NCI-H526 (cell line): ENCODE results near the gene SESN3.
"Not testable (repeated sequence)": the region's sequence is repeated elsewhere in the genome, so short reads cannot be mapped to it uniquely, and the experiment has no call there.

Experiments used
- DNase-seq, 2 experiments: peaks; one replicate each; lab custom pipeline; 2025; lab: John Stamatoyannopoulos, UW

The SESN3 gene, protein sequence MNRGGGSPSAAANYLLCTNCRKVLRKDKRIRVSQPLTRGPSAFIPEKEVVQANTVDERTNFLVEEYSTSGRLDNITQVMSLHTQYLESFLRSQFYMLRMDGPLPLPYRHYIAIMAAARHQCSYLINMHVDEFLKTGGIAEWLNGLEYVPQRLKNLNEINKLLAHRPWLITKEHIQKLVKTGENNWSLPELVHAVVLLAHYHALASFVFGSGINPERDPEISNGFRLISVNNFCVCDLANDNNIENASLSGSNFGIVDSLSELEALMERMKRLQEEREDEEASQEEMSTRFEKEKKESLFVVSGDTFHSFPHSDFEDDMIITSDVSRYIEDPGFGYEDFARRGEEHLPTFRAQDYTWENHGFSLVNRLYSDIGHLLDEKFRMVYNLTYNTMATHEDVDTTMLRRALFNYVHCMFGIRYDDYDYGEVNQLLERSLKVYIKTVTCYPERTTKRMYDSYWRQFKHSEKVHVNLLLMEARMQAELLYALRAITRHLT

DNA sequence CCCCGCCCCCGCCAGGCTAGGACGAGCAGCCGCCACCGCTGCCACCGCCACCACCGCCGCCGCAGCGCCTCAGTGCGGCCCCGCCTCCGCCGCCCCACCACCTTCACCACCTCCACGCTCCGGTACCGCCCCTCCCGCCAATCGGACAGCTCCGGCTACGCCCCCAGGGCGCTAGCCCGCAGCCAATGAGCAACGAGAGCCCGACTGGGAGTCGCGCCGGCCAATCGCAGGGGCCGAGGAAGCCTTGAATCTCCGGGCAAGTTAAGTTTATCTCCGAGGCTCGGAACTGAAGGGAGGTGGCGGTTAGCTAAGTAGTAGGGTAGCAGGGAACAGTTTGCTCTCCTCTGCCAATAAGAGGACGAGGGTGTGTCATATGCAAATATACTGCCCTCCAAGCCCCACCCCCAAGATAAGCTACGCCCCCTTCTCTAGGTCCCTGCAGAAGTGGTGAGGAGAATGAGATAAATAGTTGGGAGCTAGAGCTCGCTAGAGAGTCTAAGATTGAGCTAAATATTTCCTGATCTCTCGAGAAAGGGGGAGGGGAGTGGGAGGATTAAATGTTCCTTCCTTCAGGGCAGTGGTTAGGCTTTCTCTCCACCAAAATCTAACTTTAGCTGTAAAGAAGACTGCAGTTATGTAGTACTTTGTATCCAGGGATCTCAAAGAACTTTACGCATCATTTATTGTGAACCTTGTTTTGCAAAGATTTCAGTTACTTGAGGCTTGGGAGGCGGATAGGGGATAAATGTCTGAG lies at the start of gene SESN3:
SESN3 (minus strand) TSS at position 76 of the 754 bp plus-strand sequence. CDS start 342 bp downstream, outside the sequence.
- DNase-seq = peak; percentile 100

DNA sequence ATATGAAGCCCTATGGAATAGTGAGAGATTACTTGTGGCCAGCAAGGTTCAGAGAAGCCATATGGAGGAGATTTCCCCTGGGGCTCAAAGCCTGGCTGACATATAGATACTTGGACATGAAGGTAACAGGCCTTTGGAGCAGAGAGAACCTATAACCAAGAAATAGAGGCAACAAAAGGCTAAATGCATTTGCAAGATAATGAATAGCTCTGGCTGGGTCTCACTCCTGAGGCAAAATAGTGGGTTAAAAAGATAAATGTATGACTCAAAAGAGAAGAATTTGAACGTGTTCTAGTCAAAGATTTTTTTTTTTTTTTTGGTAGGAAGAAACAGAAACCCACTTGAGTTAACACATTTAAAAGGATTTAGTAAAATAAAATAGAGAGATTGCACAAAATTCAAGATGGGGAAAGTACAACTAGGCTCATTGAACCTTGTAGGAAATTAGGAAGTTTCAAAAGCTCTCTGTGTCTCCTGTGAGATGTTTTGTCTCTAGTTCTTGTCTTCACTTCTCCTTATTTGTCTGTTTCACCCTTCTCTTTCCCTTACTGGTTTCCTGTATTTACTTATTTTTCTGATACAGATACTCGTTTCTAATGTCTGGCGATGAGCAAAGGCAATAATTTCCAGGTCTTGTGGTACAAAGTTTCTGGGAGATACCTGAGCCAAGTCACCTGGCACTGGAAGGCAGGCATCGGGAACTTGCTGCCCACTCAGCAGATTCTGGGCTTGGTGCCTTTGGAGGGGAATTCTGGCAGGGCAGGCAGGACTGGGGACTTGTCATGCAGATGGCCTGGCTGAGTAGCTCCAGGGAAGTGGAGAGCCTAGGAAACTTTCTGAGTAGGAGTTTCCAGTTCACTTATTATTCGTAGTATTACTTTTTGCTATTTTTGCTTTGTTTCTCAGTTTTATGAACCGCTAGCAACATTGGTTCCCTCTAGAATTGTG lies 49.2 kb upstream of the SESN3 start:
- no peak for DNase-seq

DNA sequence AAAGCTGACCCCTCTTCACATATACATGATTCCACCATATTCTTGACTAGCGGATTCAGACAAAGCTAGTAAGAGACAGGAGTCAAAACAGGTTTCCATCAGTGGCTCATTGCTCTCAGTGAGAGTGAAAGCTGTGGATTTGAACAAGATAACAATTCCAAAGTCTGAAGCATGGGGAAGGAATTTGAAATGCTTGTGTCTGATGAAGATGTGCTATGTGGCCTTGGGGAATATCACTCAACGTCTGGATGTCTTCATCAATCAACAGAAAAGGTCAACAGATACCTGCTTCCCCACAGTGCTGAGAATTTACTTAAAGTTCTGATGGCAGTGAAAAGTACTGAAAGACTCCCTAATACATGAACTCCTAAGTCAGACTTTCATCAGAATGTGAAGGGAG lies 46.9 kb upstream of the SESN3 start:
- DNase-seq = no peak

DNA sequence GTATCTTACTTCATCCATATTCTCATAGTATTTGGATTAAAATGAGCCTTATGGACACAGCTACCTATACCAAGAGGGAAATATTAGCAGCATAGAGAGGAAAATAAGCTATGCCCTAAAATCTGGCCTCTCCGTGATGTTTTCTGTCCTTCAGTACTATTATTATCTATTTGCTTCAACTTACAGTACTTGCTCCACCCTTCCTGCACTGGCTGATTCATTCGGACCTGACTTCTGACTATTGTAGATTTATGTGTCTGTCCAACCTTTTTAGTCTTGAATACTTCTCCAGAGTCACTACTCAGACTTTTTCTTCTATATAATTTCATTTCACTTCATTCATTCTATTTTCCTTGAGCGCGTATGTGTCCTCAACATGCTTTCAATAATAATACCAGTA lies 45.1 kb upstream of the SESN3 start:
- no peak for DNase-seq

DNA sequence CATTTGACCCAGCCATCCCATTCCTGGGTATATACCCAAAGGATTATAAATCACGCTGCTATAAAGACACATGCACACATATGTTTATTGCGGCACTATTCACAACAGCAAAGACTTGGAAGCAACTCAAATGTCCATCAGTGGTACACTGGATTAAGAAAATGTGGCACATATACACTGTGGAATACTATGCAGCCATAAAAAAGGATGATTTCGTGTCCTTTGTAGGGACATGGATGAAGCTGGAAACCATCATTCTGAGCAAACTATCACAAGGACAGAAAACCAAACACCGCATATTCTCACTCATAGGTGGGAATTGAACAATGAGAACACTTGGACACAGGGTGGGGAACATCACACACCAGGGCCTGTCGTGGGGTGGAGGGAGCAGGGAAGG lies 42.6 kb upstream of the SESN3 start:
- not testable (repeated sequence) for DNase-seq

DNA sequence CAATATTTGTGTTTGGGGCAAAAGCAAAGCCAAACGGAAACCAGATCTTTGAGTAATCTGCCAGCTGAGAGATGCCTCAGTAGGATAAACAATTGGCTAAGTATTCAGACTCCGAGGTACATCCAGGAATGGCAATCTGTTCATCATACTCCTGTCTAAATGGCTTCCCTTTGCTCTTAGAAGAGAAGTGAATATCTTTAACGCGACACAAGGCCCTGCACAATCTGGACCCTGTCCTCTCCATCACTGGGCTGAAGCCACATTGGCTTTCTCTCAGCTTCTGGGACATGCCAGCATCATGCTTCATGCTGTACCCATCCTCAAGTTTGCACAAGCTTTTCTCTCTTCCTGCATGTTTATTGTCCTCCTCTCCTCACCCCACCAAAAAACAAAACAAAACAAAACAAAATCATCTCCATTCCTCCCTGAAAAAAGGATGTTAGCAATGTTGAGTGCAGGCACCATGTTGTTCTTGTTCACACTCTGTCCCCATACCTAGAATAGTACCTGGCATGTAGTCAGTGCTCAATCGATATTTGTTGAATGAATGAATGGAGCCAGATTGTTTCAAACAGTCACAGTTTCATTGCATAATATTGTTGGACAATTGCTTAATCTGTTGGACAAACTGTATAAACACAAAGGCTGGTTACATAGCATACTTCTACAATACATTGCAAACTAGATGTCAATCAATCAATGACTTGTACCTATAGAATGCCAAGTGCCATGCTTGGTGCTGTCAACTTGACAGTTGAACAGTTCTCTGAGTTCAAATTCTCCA lies 38.2 kb upstream of the SESN3 start:
- no peak for DNase-seq

DNA sequence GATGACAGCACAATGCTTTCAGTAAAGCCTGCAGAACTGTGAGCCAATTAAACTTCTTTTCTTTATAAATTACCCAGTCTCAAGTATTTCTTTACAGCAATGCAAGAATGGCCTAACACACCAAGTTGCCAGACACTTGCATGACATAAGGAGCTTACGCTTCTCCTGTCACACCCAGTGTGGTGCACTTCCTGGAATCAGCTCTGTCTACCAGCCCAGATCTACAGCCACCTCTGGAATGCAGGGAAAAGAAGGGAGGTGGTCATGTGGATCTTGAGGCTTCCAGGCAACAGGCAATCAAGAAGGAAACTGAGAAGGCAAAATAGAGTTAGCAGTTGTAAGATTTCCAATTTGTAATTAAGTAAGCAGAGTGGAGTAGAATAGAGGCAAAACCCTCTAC lies 37.4 kb upstream of the SESN3 start:
- DNase-seq = no peak

DNA sequence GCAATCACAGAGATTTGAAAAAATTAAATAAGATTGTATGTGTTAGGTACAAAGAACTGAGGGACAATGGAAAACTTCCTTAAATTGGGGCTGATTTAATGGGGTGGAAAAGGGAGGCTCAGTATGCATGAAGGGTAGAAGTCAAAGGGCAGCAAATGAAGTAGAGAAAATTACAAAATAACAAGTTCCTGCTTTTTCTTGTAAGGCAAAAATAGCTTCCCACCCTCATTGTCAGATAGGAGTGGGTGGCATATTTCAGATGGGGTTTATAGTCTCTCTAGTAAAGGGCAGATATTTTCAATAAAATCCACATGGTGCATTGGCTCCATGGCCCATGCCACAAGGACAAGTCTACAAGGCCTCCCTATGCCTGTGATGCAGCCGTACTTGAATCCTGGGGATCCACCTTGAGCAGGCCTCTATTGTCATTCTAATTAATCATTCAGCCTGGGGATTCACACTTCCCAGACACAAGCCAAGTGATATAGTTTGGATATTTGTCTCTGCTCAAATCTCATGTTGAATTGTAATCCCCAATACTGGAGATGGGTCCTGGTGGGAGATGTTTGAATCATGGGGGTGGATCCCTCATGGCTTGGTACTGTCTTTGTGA lies 36.7 kb upstream of the SESN3 start:
- no peak for DNase-seq

DNA sequence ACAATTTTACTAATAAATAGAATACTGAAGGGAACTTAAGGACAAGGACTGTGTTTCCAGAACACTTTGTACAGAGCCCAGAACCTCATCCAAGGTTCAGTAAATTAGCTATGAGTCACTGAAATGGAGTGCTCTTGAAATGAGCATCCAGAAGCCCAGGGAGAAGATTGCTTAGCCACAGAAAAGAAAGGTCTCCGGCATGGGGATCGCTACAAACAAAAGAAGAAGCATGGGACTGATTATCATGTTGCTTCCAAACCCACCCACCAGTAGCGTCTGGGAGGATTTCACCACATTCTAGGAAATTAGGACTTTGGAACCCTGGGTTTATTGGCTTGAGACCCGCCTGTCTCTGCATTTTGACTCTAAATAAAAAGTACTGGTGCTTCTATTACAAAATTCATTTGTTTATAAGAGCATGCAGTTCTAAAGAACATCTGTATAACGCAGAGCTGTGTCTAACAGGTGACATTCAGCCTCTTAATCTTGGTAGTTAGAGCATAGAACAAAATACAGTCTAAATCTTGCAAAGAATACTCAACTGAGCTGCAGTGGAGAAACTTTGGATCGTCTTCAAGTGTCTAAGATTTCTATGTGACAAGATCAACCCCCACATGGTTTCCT lies 35.9 kb upstream of the SESN3 start:
- no peak for DNase-seq

DNA sequence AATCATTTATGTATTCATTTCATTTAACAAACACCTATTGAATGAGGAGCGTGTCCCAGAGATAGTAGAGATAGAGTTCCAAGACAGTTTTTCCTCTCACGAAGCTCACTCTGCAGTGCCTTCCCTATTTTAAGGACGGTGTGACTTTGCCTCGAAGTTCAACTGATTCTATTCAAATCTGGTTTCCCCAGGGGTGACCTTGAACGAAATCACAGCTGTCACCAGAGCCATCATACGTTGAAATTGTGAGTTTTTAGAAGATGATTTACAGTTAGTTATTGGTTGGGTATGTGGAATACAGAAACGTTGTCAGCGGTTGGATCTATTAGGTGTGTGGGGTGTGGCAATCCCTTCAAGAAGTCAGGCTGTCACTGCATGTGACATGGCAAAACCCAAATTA lies 33.9 kb upstream of the SESN3 start:
- DNase-seq = no peak

DNA sequence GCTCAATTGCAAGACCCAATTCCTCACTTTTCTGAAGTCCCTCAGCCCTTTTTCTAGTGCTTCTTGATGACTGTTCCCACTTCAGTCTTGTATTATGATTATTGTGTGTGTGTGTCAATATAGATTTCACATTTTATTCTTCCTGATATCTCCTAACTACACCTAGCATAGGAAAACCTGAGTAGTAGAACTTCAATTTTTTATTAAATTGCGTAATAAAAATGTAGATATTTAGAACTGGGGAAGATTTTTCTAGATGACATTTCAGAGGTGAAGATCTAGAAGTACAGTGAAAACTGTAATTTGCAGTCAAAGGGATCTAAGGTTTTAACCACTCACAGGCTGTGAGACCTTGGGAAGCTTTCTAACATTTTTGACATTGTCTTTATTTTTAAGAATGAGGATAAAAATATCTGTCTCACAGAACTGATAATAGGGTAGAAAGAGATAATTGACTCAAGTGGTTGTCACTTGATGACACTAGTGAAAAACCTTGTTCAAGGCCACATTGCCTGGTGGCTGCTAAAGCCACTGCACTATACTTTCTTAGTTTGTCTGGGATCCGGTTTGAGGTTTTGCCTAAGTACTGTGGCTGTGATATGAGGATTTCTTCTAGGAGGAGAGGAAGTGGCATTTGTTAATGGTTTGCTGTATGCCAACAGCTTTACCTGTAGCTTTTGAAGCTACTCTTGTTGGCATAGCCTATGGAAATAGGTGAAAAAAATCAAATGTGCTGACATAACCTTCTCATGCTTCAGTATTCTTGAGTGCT lies 32.2 kb upstream of the SESN3 start:
- DNase-seq = no peak

DNA sequence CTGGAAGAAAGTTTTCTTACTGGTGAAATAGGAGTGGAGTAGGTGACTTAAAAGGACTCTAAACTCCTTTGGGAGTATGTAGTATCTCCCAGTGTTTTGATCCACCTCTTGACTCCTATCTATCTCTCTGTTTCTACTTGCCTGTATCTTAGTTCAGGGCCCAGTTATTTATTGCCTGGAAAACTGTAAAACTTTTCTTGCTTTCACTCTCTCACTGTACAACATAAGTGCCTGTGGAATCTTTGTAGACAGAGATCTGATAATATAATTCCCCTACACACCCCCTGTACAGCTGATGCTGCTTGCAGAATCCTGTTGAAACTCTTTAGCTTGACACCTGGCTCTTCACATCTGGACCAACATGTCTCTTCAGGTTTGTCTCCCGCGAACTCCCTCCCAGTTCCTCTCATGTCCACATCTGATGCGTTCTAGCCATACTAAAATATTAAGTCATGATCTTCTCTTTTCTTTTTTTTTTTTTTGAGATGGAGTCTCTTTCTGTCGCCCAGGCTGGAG lies 26.5 kb upstream of the SESN3 start:
- no peak for DNase-seq

DNA sequence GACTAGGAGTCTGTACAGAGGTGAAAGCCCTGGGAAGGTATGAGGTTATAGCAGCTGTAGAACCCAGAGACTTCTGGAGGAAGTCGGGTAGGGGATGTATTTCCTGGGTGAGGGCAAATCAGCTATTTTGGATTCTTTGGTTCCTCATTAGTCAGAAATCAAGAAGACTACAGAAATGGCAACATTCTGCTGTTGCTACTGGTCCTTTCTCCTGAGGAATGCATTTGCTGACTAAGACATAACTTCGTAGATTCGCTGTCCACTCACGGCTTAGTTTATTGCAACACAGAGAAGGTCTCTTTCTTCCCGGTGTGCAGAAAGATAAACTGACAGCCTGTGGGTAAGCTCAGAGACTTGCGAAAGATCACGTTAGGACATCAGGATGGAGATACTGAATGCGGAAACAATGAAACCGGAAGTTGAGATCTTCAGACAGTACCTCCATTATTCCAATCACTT lies 25.3 kb upstream of the SESN3 start:
- DNase-seq = no peak

DNA sequence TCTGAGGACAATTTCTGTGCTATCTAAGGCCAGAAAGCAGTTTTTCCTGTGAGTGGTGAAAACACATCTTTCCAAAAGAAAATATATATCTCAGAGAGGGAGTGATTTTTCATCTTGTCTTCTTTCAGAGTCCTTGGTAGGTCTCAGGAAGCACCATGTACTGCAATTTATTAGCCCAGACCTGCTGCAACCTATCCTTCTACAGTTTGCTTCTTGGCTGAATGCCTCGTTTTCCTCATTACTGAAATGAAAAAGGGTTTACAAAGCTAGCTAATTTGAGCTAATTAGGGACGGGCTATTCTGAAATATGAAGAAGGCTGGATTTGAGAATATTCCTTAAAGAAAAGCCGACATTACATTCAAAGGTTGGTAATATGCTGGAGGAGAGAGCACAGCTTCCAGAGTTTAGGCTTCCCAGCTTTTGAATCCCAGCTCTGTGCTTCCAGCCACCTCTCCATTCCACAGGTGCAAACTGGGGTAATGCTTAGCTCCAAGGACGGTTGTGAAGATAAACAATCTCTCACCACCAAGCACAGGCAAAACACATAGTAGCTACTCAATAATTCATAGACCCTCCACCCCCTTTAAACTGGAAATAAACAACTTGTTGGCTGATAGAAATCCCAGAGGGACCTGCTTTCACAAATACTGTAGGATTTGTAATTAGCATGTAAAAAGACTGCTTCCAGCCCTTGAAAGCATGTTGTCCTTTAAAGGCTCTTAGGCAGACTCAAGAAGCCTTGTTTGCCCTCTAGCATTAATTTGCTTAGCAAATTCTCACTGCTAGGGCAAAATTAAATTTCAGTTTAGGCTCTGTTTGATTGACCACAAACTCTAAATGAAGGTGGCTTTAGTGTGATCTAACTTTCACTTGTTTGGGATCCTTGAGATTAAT lies 24.5 kb upstream of the SESN3 start:
- peak; percentile 97 to 99 for DNase-seq

DNA sequence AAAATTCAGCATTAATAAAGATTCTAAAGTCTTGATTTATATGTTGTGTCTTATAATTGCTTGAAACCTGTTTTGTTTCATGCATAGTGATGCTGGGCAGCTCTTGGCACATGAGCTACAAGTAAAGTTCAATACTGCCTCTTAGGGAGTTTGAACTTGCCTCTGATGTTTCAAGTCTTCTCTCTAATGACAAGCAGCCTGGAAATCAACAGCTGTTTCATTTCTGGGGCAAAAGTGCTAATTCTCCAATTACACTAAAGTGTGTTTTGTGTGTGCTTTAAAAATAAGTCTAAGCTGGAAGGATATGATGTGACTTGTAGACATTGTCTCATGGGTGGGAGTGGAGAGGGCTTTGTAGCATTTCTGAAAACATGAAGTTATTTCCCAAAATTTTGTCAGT lies 23.7 kb upstream of the SESN3 start:
- no peak for DNase-seq

DNA sequence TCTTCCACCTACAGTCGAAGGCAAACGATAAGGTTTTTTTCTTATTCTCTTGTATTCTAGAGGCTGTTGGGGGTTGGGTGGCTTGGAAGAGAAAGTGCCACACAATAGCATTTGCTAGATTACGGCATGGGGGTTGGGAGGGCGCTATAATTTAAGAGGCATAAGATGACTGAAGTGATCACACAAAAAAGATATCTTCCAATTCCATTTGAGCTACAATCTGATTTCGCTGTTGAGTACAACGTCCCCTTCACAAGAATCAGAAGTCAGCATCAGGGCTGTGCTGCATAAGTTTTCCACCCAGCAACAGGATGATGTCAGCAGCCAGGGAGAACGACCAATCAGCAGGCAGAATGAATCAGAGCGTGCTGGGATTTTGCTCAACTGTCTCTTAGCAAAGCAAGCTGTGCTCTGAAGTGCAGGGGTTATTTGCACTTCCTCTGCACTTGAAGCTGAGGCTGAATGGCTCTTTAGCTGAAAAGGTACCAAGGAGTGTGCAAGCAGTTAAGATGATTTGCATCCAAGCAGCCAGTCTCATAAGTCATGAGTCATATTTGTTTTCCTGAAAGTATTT lies 23.2 kb upstream of the SESN3 start:
- peak; percentile 95 for DNase-seq

DNA sequence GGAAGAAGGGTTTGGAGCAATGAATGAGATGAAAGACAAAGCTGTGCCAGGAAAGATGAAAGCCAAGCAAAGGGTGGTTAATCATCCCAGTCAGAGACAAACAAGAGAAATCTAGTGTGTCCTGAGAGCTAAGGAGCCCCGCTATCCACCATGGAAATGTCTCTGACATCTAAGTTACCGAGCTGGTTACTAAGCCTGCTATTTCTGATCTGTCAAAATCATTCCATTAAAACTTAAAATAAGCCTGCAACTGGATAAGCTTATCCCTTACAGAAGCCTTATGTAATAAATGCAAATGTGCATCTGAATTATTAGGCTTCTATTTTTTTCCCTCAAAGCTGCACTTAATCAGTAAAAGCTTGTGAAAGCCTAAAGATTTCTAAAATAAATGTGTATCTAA lies 22.1 kb upstream of the SESN3 start:
- peak in 1 of 2 experiments; percentile 27 for DNase-seq

DNA sequence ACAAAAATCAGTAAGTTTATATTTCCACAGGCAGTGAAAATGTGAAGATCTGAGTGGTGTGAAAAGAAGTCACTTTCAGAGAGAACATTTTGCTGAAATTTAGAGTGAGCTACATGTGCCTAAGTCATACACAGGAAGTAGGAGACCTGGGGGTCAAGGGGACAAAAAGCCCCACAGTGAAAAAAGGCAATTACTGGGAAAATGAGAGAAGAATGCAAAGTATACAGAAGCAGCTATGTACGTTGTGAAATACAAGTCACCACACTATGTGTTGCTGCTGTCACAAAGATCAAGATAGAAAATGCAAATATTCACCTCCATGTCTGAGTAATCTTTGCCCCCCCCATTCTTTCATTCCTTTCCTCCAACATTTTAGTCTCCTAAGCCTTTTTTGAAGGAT lies 21.6 kb upstream of the SESN3 start:
- DNase-seq = peak in 1 of 2 experiments; percentile 39
